Uterus (tissue), 4 donors: Measurements from ENCODE around the gene SSH2. TPM values are rescaled to one million over a fixed set of nuclear protein-coding genes. Genes with fewer than 3 reads are reported as not detected.
A peak's percentile ranks its signal among the peaks of the same experiment; 100 is the strongest.

Experiments used
- DNase-seq, 2 donors: peaks; one replicate each; pipeline ENCODE4 v3.0.0-alpha.2; 2019 to 2020
- H3K27ac ChIP-seq, 2 donors: fragments of 200-600 bp; sonication (generic); 1 replicate in 1 of 2; 2 replicates in 1 of 2; pipeline ENCODE4 v1.5.1; 2016 to 2018
- H3K27me3 ChIP-seq, 2 donors: fragments of 200-600 bp; sonication (generic); one replicate each; pipeline ENCODE4 v1.5.1; 2018 to 2019; ENCODE audit warnings: control low read depth in 1 of 2
- H3K36me3 ChIP-seq, 2 donors: fragments of 200-600 bp; sonication (generic); one replicate each; pipeline ENCODE4 v1.5.1; 2019; ENCODE audit warnings: control low read depth in 1 of 2
- H3K4me1 ChIP-seq, 2 donors: fragments of 200-600 bp; sonication (generic); one replicate each; pipeline ENCODE4 v1.5.1; 2018 to 2019; ENCODE audit warnings: control low read depth in 1 of 2
- H3K4me3 ChIP-seq, 2 donors: fragments of 200-600 bp; sonication (generic); 1 replicate in 1 of 2; 2 replicates in 1 of 2; pipeline ENCODE4 v1.5.1; 2018 to 2019; ENCODE audit warnings: mild to moderate bottlenecking in 1 of 2
- H3K9me3 ChIP-seq, 2 donors: fragments of 200-600 bp; sonication (generic); one replicate each; pipeline ENCODE4 v1.5.1; 2019; ENCODE audit warnings: control low read depth in 1 of 2
- POLR2A ChIP-seq, 2 donors: fragments of 450-650 bp; IDR thresholded peaks; one replicate each; pipeline ENCODE4 v1.6.1; 2016; ENCODE audit warnings: antibody characterized with exemption in 2 of 2, mild to moderate bottlenecking in 1 of 2, moderate library complexity in 1 of 2
- intact Hi-C: fragments of 100-400 bp; cut with DNase I; formaldehyde crosslinking; loops from one replicate; pipeline ENCODE4 v1.15.1; 2023; ENCODE audit warnings: low total_unique reads
- total RNA-seq, 4 donors: library from RNA; depleted of rRNA in 3 of 4; stranded (reverse); fragments of >200 nt in 3 of 4; gene quantifications; one replicate each; pipeline versions ENCODE4 v1.1.0 to v1.2.4, GENCODE V29; 2014 to 2023
- TF ChIP-seq, protein P1 (sequence below), 4 experiments: fragments of 200-600 bp in 2 of 4; fragments of 450-650 bp in 2 of 4; sonication (generic) in 2 of 4; IDR thresholded peaks; one replicate each; pipeline ENCODE4 v1.5.1; 2016 to 2019; ENCODE audit warnings: antibody characterized with exemption in 4 of 4, mild to moderate bottlenecking in 2 of 4, moderate library complexity in 1 of 4
- donor health status: DM: yes; HTN: yes; CAD: no.

SSH2 gene
- total RNA-seq, 4 donors from 2014 or later: 6.9 to 36.9 (median 11.5) TPM

DNA sequence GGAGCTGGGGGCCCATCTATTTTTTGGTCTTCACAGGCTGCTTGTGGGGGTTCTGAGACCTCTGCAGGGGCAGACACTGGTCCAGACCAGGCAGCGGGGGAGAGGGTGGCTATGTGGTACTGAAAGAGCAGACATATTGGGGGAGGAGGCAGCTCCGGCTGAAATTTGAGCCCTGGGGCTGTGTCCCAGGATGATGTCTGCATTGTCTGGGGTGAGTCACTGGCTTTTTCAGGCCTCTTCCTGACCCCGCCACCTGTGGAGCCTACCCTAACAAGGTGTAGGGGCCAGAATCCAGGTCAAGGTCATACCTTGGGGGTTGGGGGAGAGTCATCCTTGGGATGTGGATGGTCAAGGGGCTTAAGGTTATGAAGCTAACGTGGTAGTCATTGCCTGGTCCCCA is 309.8 kb downstream of the SSH2 start:
- H3K36me3 ChIP-seq: no peaks in the 10 kb centered on the region
- no peak for DNase-seq
- no peak overlapping the region for H3K4me3 ChIP-seq
- intact Hi-C loops: no loop called here
- H3K27me3 ChIP-seq: peaks cover 0 to 11% of the 10 kb centered on the region in 2 donors
- peaks cover 0 to 18% of the 10 kb centered on the region in 2 donors for H3K4me1 ChIP-seq
- no peak overlapping the region for H3K27ac ChIP-seq
- TF ChIP-seq, protein P1, sequence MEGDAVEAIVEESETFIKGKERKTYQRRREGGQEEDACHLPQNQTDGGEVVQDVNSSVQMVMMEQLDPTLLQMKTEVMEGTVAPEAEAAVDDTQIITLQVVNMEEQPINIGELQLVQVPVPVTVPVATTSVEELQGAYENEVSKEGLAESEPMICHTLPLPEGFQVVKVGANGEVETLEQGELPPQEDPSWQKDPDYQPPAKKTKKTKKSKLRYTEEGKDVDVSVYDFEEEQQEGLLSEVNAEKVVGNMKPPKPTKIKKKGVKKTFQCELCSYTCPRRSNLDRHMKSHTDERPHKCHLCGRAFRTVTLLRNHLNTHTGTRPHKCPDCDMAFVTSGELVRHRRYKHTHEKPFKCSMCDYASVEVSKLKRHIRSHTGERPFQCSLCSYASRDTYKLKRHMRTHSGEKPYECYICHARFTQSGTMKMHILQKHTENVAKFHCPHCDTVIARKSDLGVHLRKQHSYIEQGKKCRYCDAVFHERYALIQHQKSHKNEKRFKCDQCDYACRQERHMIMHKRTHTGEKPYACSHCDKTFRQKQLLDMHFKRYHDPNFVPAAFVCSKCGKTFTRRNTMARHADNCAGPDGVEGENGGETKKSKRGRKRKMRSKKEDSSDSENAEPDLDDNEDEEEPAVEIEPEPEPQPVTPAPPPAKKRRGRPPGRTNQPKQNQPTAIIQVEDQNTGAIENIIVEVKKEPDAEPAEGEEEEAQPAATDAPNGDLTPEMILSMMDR (IDR thresholded peaks at IDR 0.05): no peak
- TF ChIP-seq POLR2A (IDR thresholded peaks at IDR 0.05): no peak
- H3K9me3 ChIP-seq: no peaks in the 10 kb centered on the region

GRCh38 chr17:29619251-29619650 is 310.8 kb downstream of the SSH2 start:
- no peak for DNase-seq
- H3K4me3 ChIP-seq: no peak overlapping the region
- H3K4me1 ChIP-seq: peaks cover 0 to 18% of the 10 kb centered on the region in 2 donors
- TF ChIP-seq POLR2A (IDR thresholded peaks at IDR 0.05): no peak
- TF ChIP-seq, protein P1 (IDR thresholded peaks at IDR 0.05): no peak
- peaks cover 0 to 11% of the 10 kb centered on the region in 2 donors for H3K27me3 ChIP-seq
- H3K27ac ChIP-seq: no peak overlapping the region
- H3K36me3 ChIP-seq: no peaks in the 10 kb centered on the region
- intact Hi-C loops: no loop called here
- H3K9me3 ChIP-seq: no peaks in the 10 kb centered on the region

DNA sequence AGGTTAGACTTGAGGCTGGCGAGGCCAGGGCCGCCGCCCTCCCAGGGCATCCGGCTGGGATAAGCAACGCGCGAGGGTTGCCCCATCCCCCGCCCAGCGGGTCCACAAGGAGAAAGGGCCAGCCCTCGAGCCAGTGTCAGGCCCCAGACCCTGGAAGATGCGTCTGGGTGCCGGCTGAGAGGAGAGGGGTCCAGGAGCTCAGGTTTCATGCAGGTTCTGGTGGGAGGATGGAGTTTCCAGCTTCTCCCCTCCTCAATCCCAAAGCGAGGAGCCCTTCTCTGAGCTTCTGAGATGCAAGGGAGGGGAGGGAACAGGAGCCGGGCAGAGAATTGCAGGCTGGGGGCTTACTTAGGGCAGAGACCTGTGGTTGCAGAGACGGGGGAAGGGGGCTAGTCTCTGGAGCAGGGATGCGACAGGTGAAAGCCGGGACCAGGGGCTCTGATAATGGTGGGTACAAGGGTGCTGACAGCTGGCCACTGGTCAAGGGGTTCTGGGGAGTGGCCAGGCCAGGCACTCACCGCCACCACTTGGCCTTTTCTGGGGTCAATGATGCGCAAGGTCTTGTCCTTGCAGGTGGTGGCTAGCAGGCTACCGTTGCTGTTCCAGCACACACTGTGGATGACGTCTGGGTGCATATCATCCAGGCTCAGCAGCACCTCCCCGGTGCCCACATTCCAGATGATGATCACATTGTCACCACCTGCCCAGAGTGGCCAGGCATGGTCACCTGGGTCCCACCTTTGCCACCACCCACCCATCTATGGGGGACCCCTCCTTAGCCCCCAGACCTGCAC is 311.6 kb downstream of the SSH2 start:
- H3K36me3 ChIP-seq: no peaks in the 10 kb centered on the region
- TF ChIP-seq POLR2A (IDR thresholded peaks at IDR 0.05): no peak
- TF ChIP-seq, protein P1 (IDR thresholded peaks at IDR 0.05): no peak
- peaks cover 0 to 11% of the 10 kb centered on the region in 2 donors for H3K27me3 ChIP-seq
- H3K27ac ChIP-seq: no peak overlapping the region
- intact Hi-C loops: no loop called here
- DNase-seq: no peak
- H3K9me3 ChIP-seq: no peaks in the 10 kb centered on the region
- H3K4me3 ChIP-seq: peak overlapping the region in 1 of 2 donors; percentile 3
- H3K4me1 ChIP-seq: peaks cover 0 to 23% of the 10 kb centered on the region in 2 donors

DNA sequence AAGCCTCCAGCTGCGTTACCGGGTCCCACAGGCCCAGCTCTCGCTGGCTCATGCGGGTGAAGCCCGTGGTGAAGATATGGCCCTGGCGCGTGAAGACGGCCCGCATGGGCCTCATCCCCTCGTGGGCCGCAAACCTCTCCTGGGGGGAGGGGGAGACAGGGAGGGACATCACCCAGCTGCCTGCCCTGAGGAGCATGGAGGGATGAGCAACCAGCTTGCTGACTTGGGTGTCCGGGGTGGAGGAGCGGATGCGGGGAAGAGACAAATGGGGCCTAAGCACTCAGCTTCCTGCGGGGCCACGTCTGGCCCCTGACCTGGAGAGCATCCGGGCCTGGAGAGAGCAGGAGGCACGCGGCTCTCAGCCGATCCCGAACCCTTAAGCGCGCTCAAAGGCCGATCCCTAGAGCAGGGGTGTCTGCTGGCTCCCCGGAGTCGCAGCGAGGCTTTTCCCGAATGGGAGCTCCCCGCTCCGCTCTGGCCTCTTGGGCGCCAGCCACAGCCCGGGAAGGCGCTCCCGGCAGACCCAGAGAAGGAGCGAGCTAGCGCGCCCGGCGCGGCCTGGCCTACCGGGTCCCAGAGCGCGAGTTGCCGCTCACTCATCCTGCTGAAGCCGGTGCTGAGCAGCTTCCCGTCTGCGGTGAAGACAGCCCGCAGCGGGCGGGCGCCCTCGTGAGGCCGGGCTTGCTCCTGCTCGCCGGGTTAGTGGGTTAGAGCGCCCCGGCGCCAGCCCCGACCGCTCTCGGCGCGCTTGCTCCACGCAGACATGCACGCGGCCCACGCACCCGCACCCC is 312.4 kb downstream of the SSH2 start:
- TF ChIP-seq POLR2A (IDR thresholded peaks at IDR 0.05): peak in 1 of 2 donors; percentile 6
- TF ChIP-seq, protein P1 (IDR thresholded peaks at IDR 0.05): peak; percentile 39 to 52 (median 44)
- peaks cover 0 to 11% of the 10 kb centered on the region in 2 donors for H3K27me3 ChIP-seq
- peak in 1 of 2 donors; percentile 59 for DNase-seq
- H3K27ac ChIP-seq: no peak overlapping the region
- H3K4me3 ChIP-seq: peak overlapping the region; percentile 3 to 11
- no peaks in the 10 kb centered on the region for H3K9me3 ChIP-seq
- peaks cover 0 to 26% of the 10 kb centered on the region in 2 donors for H3K4me1 ChIP-seq
- H3K36me3 ChIP-seq: no peaks in the 10 kb centered on the region
- intact Hi-C loops: no loop called here

DNA sequence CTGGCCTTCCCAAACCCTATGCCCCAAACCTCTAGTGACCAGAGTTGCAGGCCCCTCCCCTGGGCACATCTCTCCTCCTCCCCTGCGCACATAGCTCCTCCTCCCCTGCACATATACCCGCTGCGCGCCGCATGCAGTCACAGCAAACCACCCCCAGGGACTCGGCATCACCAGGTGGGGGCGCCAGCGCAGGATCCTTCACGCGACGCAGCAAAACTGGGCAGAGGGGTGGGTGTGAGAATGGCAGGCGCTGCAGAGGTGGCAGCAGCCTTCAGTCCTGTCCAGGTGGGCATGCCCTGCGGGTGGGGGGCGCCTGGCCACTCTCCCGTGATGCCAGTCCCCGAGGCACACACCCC is 312.9 kb downstream of the SSH2 start:
- TF ChIP-seq POLR2A (IDR thresholded peaks at IDR 0.05): no peak
- TF ChIP-seq, protein P1 (IDR thresholded peaks at IDR 0.05): peak in 3 of 4 experiments; percentile 31 to 56 (median 41)
- H3K4me1 ChIP-seq: peaks cover 0 to 26% of the 10 kb centered on the region in 2 donors
- H3K27me3 ChIP-seq: peaks cover 0 to 11% of the 10 kb centered on the region in 2 donors
- H3K4me3 ChIP-seq: no peak overlapping the region
- no peak overlapping the region for H3K27ac ChIP-seq
- H3K9me3 ChIP-seq: no peaks in the 10 kb centered on the region
- intact Hi-C loops: no loop called here
- no peaks in the 10 kb centered on the region for H3K36me3 ChIP-seq
- peak in 1 of 2 donors; percentile 62 for DNase-seq
